RPMI7951 (cell line): Measurements from ENCODE around the gene MS4A8. TPM values are rescaled to one million over a fixed set of nuclear protein-coding genes. Genes with fewer than 3 reads are reported as not detected.

ENCODE experiments used
- DNase-seq: peaks from one replicate; pipeline ENCODE4 v3.0.0-alpha.2; 2012; ENCODE audit warnings: low read depth
- total RNA-seq: library from RNA; depleted of rRNA; stranded (reverse); fragments of >200 nt; shearing (Covaris generic); gene quantifications from 2 replicates; pipeline ENCODE4 v1.2.3, GENCODE V29; 2014; rRNA removed

MS4A8 gene
- total RNA-seq, 1 experiment from 2014 or later = not detected

DNA sequence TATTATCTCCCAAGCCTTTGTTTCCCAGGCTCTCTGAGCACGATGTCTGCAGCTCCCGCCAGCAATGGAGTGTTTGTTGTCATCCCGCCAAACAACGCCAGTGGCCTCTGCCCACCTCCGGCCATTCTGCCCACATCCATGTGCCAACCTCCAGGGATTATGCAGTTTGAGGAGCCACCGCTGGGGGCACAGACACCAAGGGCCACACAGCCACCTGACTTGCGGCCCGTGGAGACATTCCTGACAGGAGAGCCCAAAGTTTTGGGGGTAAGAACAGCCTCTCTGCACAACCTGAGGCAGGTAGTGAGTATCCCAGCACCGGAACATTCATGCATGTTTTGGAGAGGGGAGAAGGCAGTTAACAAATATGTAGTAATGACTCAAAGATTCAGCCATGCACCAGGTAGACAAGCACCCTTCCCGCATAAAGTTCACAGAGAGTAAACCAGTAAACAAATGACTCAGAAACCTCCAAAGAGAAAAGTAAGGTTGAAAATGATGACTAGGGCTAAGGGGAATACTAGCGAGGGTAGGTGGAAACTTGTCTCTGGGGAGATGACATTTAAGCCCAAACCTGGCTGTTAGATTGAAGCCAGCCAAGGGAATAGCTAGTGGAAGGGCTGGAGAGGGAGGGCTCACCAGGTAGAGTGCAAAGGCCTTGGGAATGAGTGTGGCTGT lies 64.4 kb downstream of the MS4A8 start:
- DNase-seq = no peak

DNA sequence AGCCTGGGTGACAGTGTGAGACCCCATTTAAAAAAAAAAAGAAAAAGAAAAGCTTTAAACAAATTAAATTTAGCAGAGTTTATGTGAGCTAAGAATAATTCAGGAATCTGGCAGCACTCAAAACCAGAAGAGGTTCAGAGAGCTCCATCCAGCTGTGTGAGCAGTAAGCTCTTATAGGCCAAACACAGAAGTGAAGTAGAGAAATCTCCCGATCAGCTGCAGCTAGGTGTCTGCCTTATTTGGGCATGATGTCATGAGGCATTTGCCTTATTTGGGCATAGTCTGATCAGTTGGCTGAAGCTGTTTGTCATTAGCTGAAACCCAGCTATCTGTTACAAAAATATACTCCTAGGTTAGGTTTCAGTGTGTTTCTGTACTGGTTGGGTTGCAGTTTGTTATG lies 65.5 kb downstream of the MS4A8 start:
- DNase-seq = no peak

DNA sequence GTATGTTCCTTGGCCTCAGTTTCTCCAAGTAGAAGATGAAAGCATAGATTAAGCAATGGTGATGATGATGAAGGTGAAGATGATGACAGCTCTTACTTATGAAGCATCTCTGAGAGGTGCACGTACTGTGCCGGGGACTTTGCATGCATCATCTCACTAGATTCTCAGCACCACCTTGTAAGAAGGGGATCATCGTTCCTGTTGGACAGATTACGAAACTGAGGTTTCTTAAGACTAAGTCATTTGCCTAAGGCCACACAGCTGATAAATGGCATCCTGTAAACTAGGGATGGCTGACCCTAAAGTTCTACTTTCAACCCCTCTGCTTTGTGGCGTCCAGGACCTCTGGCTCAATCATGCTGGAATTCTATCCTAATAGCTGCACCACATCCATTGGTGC lies 65.9 kb downstream of the MS4A8 start:
- DNase-seq = no peak

Other genes starting within 250 kb of the MS4A8 start
- gene MS4A1, start 243.8 kb upstream of the MS4A8 start, total RNA-seq = not detected in 2 replicates
- gene MS4A12, start 206.8 kb upstream of the MS4A8 start, total RNA-seq = not detected in 2 replicates
- gene MS4A13, start 184.2 kb upstream of the MS4A8 start, total RNA-seq = not detected in 2 replicates
- not detected in 2 replicates for gene MS4A18, start 25.1 kb downstream of the MS4A8 start, total RNA-seq
- gene MS4A15, start 57.3 kb downstream of the MS4A8 start, total RNA-seq = not detected in 2 replicates
- gene MS4A10, start 85.7 kb downstream of the MS4A8 start, total RNA-seq = not detected in 2 replicates
- gene CCDC86, start 142.5 kb downstream of the MS4A8 start, total RNA-seq = 10.1 and 13.5 TPM in 2 replicates
- not detected in 2 replicates for gene PTGDR2, start 156.3 kb downstream of the MS4A8 start, total RNA-seq
- gene ZP1, start 167.9 kb downstream of the MS4A8 start, total RNA-seq = 3.7 and 4.6 TPM in 2 replicates
- 86.6 and 100.0 TPM in 2 replicates for gene PRPF19, start 207.0 kb downstream of the MS4A8 start, total RNA-seq
- 81.6 and 88.6 TPM in 2 replicates for gene TMEM109, start 214.5 kb downstream of the MS4A8 start, total RNA-seq
- 29.2 and 44.6 TPM in 2 replicates for gene TMEM132A, start 224.8 kb downstream of the MS4A8 start, total RNA-seq